Panc1 (cell line): Measurements from ENCODE around the gene HSF5. TPM values are rescaled to one million over a fixed set of nuclear protein-coding genes. Genes with fewer than 3 reads are reported as not detected.

ENCODE experiments used
- ATAC-seq: fragments of 200-7000 bp; cut with Tn5 transposase; 2 replicates; pipeline ENCODE4 v1.9.1; 2020; ENCODE audit warnings: mild to moderate bottlenecking, moderate library complexity
- BruUV-seq: library from RNA; stranded (reverse); fragments of 400-500 nt; replicated peaks from 2 replicates; lab custom pipeline; 2021; lab: Mats Ljungman, UMichigan
- CTCF ChIA-PET: fragments of 300-600 bp; sonication (Branson Sonifier 250); formaldehyde crosslinking; loops from one replicate; lab custom pipeline; 2022; ENCODE audit warnings: antibody characterized with exemption; lab: Charles Lee
- POLR2A ChIA-PET: fragments of 300-600 bp; sonication (Branson Sonifier 250); formaldehyde crosslinking; loops from one replicate; lab custom pipeline; 2022; ENCODE audit warnings: antibody characterized with exemption; lab: Charles Lee
- DNase-seq: peaks from one replicate; pipeline ENCODE4 v3.0.0-alpha.2; 2010; ENCODE audit warnings: low read depth, low spot score
- H3K27ac ChIP-seq: 2 replicates; pipeline ENCODE4 v1.5.1; 2011; ENCODE audit warnings: mild to moderate bottlenecking, low read length, inconsistent platforms
- H3K27me3 ChIP-seq: fragments of 200-500 bp; sonication (Bioruptor generic); 2 replicates; pipeline ENCODE4 v1.6.0; 2014; ENCODE audit warnings: low read length, inconsistent platforms; ENCODE audit not compliant: control insufficient read depth, insufficient read depth
- H3K36me3 ChIP-seq: fragments of 200-500 bp; sonication (Bioruptor generic); 2 replicates; pipeline ENCODE4 v1.5.1; 2014; ENCODE audit warnings: inconsistent platforms, mild to moderate bottlenecking, low read length, moderate library complexity; ENCODE audit not compliant: control insufficient read depth, insufficient read depth
- H3K4me1 ChIP-seq: 2 replicates; pipeline ENCODE4 v1.5.1; 2011; ENCODE audit warnings: inconsistent platforms, mild to moderate bottlenecking, low read length, moderate library complexity; ENCODE audit not compliant: control insufficient read depth, insufficient read depth
- H3K4me3 ChIP-seq, 2 experiments: 2 replicates each; pipeline ENCODE4 v1.5.1; 2011 to 2012; ENCODE audit warnings: low read depth in 2 of 2, low read length in 2 of 2, mild to moderate bottlenecking in 2 of 2, inconsistent platforms in 1 of 2, moderate library complexity in 1 of 2
- H3K9me3 ChIP-seq: fragments of 200-500 bp; sonication (Bioruptor generic); 2 replicates; pipeline ENCODE4 v1.5.1; 2014; ENCODE audit warnings: low read depth, mild to moderate bottlenecking, inconsistent platforms, low read length, moderate library complexity; ENCODE audit not compliant: control insufficient read depth, insufficient read depth
- CTCF ChIP-seq: fragments of 450-650 bp; IDR thresholded peaks from 2 replicates; pipeline ENCODE4 v1.5.1; 2017; ENCODE audit warnings: mild to moderate bottlenecking
- POLR2AphosphoS5 ChIP-seq: IDR thresholded peaks from 2 replicates; pipeline ENCODE4 v1.6.1; 2012; ENCODE audit warnings: mild to moderate bottlenecking, low read depth, low read length, moderate library complexity
- SIN3A ChIP-seq: IDR thresholded peaks from 2 replicates; pipeline ENCODE4 v1.6.1; 2012; ENCODE audit warnings: low read depth, mild to moderate bottlenecking, low read length, moderate library complexity, borderline replicate concordance; ENCODE audit not compliant: insufficient read depth
- TCF7L2 ChIP-seq: IDR thresholded peaks from 2 replicates; pipeline ENCODE4 v1.6.1; 2011; ENCODE audit warnings: mild to moderate bottlenecking, low read depth, low read length, inconsistent platforms
- in situ Hi-C: cut with HindIII; loops from 2 replicates; pipeline ENCODE4 v1.10.0; 2016; ENCODE audit warnings: low sequenced_read_pairs, low pct_unique_long_range_greater_than_20kb
- intact Hi-C: fragments of 100-400 bp; cut with micrococcal nuclease; formaldehyde crosslinking; loops from one replicate; pipeline ENCODE4 v1.10.0; 2022; ENCODE audit not compliant: unreplicated experiment
- total RNA-seq: library from RNA; stranded (reverse); gene quantifications from one replicate; pipeline ENCODE4 v1.2.1, GENCODE V29; 2021; ENCODE audit not compliant: unreplicated experiment
- TF ChIP-seq, protein P1 (sequence below), 2 experiments: IDR thresholded peaks; 2 replicates each; pipeline ENCODE4 v1.6.1; 2011 to 2012; ENCODE audit warnings: low read depth in 2 of 2, control low read depth in 1 of 2, low read length in 1 of 2, mild to moderate bottlenecking in 1 of 2, moderate library complexity in 1 of 2; ENCODE audit not compliant: insufficient read depth in 1 of 2

HSF5 gene
- total RNA-seq, 1 experiment from 2014 or later, result not detected

- Histone ChIP-seq H3K9me3 (no peaks in the 10 kb centered on the region), H3K4me3 (no peak overlapping the region), H3K4me1 (no peaks in the 10 kb centered on the region), H3K27ac (no peak overlapping the region), H3K27me3 (peaks cover 7% of the 10 kb centered on the region), H3K36me3 (no peaks in the 10 kb centered on the region)
- CTCF ChIA-PET, result no interaction called here
- in situ Hi-C loops (no loop called here), intact Hi-C loops (no loop called here)
- ATAC-seq (no peak), DNase-seq (no peak)
- no peak for TF ChIP-seq TCF7L2
- no peak for TF ChIP-seq SIN3A
- TF ChIP-seq CTCF, result no peak
- TF ChIP-seq POLR2AphosphoS5, result no peak
- TF ChIP-seq, protein P1, sequence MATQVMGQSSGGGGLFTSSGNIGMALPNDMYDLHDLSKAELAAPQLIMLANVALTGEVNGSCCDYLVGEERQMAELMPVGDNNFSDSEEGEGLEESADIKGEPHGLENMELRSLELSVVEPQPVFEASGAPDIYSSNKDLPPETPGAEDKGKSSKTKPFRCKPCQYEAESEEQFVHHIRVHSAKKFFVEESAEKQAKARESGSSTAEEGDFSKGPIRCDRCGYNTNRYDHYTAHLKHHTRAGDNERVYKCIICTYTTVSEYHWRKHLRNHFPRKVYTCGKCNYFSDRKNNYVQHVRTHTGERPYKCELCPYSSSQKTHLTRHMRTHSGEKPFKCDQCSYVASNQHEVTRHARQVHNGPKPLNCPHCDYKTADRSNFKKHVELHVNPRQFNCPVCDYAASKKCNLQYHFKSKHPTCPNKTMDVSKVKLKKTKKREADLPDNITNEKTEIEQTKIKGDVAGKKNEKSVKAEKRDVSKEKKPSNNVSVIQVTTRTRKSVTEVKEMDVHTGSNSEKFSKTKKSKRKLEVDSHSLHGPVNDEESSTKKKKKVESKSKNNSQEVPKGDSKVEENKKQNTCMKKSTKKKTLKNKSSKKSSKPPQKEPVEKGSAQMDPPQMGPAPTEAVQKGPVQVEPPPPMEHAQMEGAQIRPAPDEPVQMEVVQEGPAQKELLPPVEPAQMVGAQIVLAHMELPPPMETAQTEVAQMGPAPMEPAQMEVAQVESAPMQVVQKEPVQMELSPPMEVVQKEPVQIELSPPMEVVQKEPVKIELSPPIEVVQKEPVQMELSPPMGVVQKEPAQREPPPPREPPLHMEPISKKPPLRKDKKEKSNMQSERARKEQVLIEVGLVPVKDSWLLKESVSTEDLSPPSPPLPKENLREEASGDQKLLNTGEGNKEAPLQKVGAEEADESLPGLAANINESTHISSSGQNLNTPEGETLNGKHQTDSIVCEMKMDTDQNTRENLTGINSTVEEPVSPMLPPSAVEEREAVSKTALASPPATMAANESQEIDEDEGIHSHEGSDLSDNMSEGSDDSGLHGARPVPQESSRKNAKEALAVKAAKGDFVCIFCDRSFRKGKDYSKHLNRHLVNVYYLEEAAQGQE (IDR thresholded peaks at IDR 0.05; ENCODE audit: insufficient read depth in 1 of 2, low read depth in 2 of 2, low read length in 1 of 2), result no peak
- POLR2A ChIA-PET, result no interaction called here
- no TSS peak for BruUV-seq
Observed at GRCh38 chr17:58468944-58469343, 19.3 kb downstream of the HSF5 start.

- Histone ChIP-seq H3K36me3 (no peaks in the 10 kb centered on the region), H3K4me3 (no peak overlapping the region), H3K4me1 (no peaks in the 10 kb centered on the region), H3K27ac (no peak overlapping the region), H3K9me3 (no peaks in the 10 kb centered on the region), H3K27me3 (no peaks in the 10 kb centered on the region)
- ChIA-PET CTCF (no interaction called here), POLR2A (no interaction called here)
- intact Hi-C loops, result no loop called here
- TF ChIP-seq TCF7L2, result no peak
- TF ChIP-seq, protein P1 (IDR thresholded peaks at IDR 0.05; ENCODE audit: insufficient read depth in 1 of 2, low read depth in 2 of 2, low read length in 1 of 2), result no peak
- no peak for TF ChIP-seq POLR2AphosphoS5
- no peak for TF ChIP-seq SIN3A
- TF ChIP-seq CTCF, result no peak
- DNase-seq, result no peak
- no peak for ATAC-seq
- BruUV-seq, result no TSS peak
- in situ Hi-C loops, result no loop called here
Observed at GRCh38 chr17:58455491-58455890, 32.7 kb downstream of the HSF5 start.
